GM12878 (cell line): ENCODE results near the gene SLC35G2.

Experiments
- ESRRA ChIP-seq: IDR thresholded peaks from 2 replicates; pipeline ENCODE4 v1.6.1; 2012; ENCODE audit warnings: mild to moderate bottlenecking, low read length, improper control_type of control experiment
- PBX3 ChIP-seq: IDR thresholded peaks from 2 replicates; pipeline ENCODE4 v1.6.1; 2011; ENCODE audit warnings: mild to moderate bottlenecking, low read depth, low read length, moderate library complexity; ENCODE audit not compliant: insufficient replicate concordance
- POLR2A ChIP-seq: IDR thresholded peaks from 2 replicates; pipeline ENCODE4 v1.6.1; 2011; ENCODE audit warnings: low read depth, mild to moderate bottlenecking, low read length
- POLR2AphosphoS5 ChIP-seq: IDR thresholded peaks from 2 replicates; pipeline ENCODE4 v1.6.1; 2011; ENCODE audit warnings: mild to moderate bottlenecking, low read length, inconsistent platforms

DNA sequence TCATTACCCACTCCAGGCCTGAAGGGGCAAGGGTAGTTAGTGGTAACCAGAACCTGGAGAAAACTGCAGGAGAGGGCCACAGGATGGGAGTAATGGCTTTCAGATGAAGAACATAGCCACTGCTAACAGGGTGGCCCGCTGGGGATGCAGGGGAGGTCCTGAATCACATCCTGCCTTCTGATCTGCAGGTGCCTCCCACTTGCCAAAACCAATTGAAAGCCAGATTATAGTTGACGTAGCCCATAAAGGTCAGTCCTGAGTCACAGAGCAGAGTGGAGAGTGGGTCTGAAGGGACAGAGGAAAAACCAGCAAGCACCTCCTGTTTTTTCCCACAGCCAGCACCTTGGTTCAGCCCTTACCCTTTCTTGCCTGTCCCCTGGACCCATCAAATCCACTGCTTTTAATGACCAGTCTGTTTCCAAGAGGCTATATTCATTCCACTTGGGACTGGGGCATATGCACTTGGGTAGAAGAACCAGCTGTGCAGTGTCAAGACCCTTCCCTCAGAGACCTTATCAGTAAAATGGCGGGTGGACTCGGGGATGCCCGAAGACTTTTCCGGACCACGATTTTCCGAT, 646 bp upstream of the SLC35G2 start:
- TF ChIP-seq POLR2AphosphoS5 (no peak), ESRRA (no peak), PBX3 (no peak), POLR2A (no peak)
